WTC11 (cell line): Measurements from ENCODE around the gene TRIP10. TPM values are rescaled to one million over a fixed set of nuclear protein-coding genes. Genes with fewer than 3 reads are reported as not detected.

Experiments used
- ATAC-seq: fragments of 200-7000 bp; cut with Tn5 transposase; 2 replicates; pipeline ENCODE4 v1.10.0; 2021; ENCODE audit warnings: mild to moderate bottlenecking, moderate library complexity
- CTCF ChIA-PET: fragments of 300-600 bp; sonication (Branson Sonifier 250); formaldehyde crosslinking; loops from one replicate; lab custom pipeline; 2021; ENCODE audit warnings: antibody characterized with exemption; lab: Charles Lee
- POLR2A ChIA-PET: fragments of 350-600 bp; sonication (Branson Sonifier 250); formaldehyde crosslinking; loops from one replicate; lab custom pipeline; 2021; ENCODE audit warnings: antibody characterized with exemption; lab: Charles Lee
- DNase-seq: peaks from one replicate; pipeline ENCODE4 v3.0.0; 2021; ENCODE audit warnings: low spot score
- H3K27ac Mint-ChIP-seq: 2 replicates; pipeline ENCODE4 v1.8.0; 2021; ENCODE audit warnings: mixed read lengths
- H3K27me3 Mint-ChIP-seq: 2 replicates; pipeline ENCODE4 v1.8.0; 2021; ENCODE audit warnings: low read depth, mild to moderate bottlenecking, moderate library complexity, mixed read lengths
- H3K36me3 Mint-ChIP-seq: 2 replicates; pipeline ENCODE4 v1.8.0; 2021; ENCODE audit warnings: mixed read lengths
- H3K4me1 Mint-ChIP-seq: 2 replicates; pipeline ENCODE4 v1.8.0; 2022; ENCODE audit warnings: mixed read lengths
- H3K4me3 Mint-ChIP-seq: 2 replicates; pipeline ENCODE4 v1.8.0; 2021; ENCODE audit warnings: mild to moderate bottlenecking, moderate library complexity, mixed read lengths
- H3K9me3 Mint-ChIP-seq: 2 replicates; pipeline ENCODE4 v1.8.0; 2021; ENCODE audit warnings: mixed read lengths
- ATF2 ChIP-seq: sonication (generic); formaldehyde crosslinking; IDR thresholded peaks from 2 replicates; pipeline ENCODE4 v1.8.1; 2022; ENCODE audit warnings: low read depth, missing genetic modification reagents, borderline replicate concordance
- E2F4 ChIP-seq: sonication (generic); formaldehyde crosslinking; IDR thresholded peaks from 2 replicates; pipeline ENCODE4 v1.8.1; 2022; ENCODE audit warnings: low read depth, mild to moderate bottlenecking, moderate library complexity, missing genetic modification reagents, borderline replicate concordance
- ESRRA ChIP-seq: sonication (generic); formaldehyde crosslinking; IDR thresholded peaks from 2 replicates; pipeline ENCODE4 v1.8.1; 2022; ENCODE audit warnings: mild to moderate bottlenecking, missing genetic modification reagents, borderline replicate concordance
- FOXK1 ChIP-seq: sonication (generic); formaldehyde crosslinking; IDR thresholded peaks from 2 replicates; pipeline ENCODE4 v1.8.0; 2022; ENCODE audit warnings: mild to moderate bottlenecking, moderate library complexity, missing genetic modification reagents
- FOXP1 ChIP-seq: sonication (generic); formaldehyde crosslinking; IDR thresholded peaks from 2 replicates; pipeline ENCODE4 v1.8.0; 2022; ENCODE audit warnings: missing genetic modification reagents, mild to moderate bottlenecking, moderate library complexity, borderline replicate concordance
- MAX ChIP-seq: sonication (generic); formaldehyde crosslinking; IDR thresholded peaks from 2 replicates; pipeline ENCODE4 v1.8.0; 2022; ENCODE audit warnings: mild to moderate bottlenecking, missing genetic modification reagents
- MYBL2 ChIP-seq: sonication (generic); formaldehyde crosslinking; IDR thresholded peaks from 2 replicates; pipeline ENCODE4 v1.8.1; 2023; ENCODE audit warnings: mild to moderate bottlenecking, moderate library complexity, missing genetic modification reagents
- PRRX2 ChIP-seq: fragments of 250-450 bp; sonication (Bioruptor Pico); IDR thresholded peaks from 2 replicates; pipeline ENCODE4 v1.8.0; 2021; ENCODE audit warnings: mild to moderate bottlenecking
- RELA ChIP-seq: sonication (generic); formaldehyde crosslinking; IDR thresholded peaks from 2 replicates; pipeline ENCODE4 v1.8.1; 2022; ENCODE audit warnings: missing genetic modification reagents, mild to moderate bottlenecking, borderline replicate concordance
- SP1 ChIP-seq: sonication (generic); formaldehyde crosslinking; conservative IDR thresholded peaks from 2 replicates; pipeline ENCODE4 v1.8.1; 2022; ENCODE audit warnings: missing genetic modification reagents
- USF2 ChIP-seq: sonication (generic); formaldehyde crosslinking; IDR thresholded peaks from 2 replicates; pipeline ENCODE4 v1.8.1; 2023; ENCODE audit warnings: mild to moderate bottlenecking, missing genetic modification reagents, moderate library complexity
- ZNF219 ChIP-seq: sonication (generic); formaldehyde crosslinking; IDR thresholded peaks from 2 replicates; pipeline ENCODE4 v1.8.0; 2023; ENCODE audit warnings: missing genetic modification reagents, mild to moderate bottlenecking, borderline replicate concordance
- ZNF232 ChIP-seq: sonication (generic); formaldehyde crosslinking; IDR thresholded peaks from 2 replicates; pipeline ENCODE4 v1.8.0; 2022; ENCODE audit warnings: mild to moderate bottlenecking, missing genetic modification reagents
- ZNF512 ChIP-seq: sonication (generic); formaldehyde crosslinking; IDR thresholded peaks from 2 replicates; pipeline ENCODE4 v1.8.1; 2022; ENCODE audit warnings: missing genetic modification reagents, borderline replicate concordance
- total RNA-seq: library from RNA; stranded (reverse); gene quantifications from 3 replicates; pipeline ENCODE4 v1.2.3, GENCODE V29; 2021

Gene TRIP10
- total RNA-seq, 1 experiment from 2014 or later, result 76.6 TPM

GRCh38 chr19:6709549-6709948 lies 29.9 kb upstream of the TRIP10 start (continued):
- TF ChIP-seq E2F4 (CRISPR knock-in tag) (no peak), ZNF232 (CRISPR knock-in tag) (no peak), FOXP1 (CRISPR knock-in tag) (no peak), FOXK1 (no peak), PRRX2 (CRISPR knock-in tag) (no peak), RELA (CRISPR knock-in tag) (no peak), USF2 (no peak), ZNF219 (CRISPR knock-in tag) (no peak), ATF2 (no peak)

- Mint-ChIP-seq H3K4me1 (peaks cover 13% of the 10 kb centered on the region), H3K36me3 (no peaks in the 10 kb centered on the region), H3K9me3 (no peaks in the 10 kb centered on the region), H3K27me3 (peaks cover 40% of the 10 kb centered on the region), H3K27ac (no peak overlapping the region), H3K4me3 (peak overlapping the region; percentile 59)
- ChIA-PET POLR2A (no interaction called here), CTCF (interaction anchor here (0.7 to 1.1 kb wide), 10 partner anchors 10 to 234 kb away, joined by 3 to 5 read pairs (median 4); partner anchors contain the start of genes C3, GPR108 and VAV1)
- peak; percentile 84 for ATAC-seq
- TF ChIP-seq MAX (CRISPR knock-in tag) (peak; percentile 43; the same call in 1 of the 2 replicates), MYBL2 (no peak), SP1 (CRISPR knock-in tag) (peak; percentile 38; the same call in 1 of the 2 replicates), ZNF512 (CRISPR knock-in tag) (peak; percentile 87)
- peak; percentile 49 for DNase-seq
Measured at GRCh38 chr19:6710273-6711077, 29.0 kb upstream of the TRIP10 start.

GRCh38 chr19:6711078-6711361 lies 28.5 kb upstream of the TRIP10 start:
- ATAC-seq (no peak), DNase-seq (no peak)
- no peak overlapping the region for H3K27ac Mint-ChIP-seq
- peaks cover 40% of the 10 kb centered on the region for H3K27me3 Mint-ChIP-seq
- CTCF ChIA-PET, result interaction anchor here (0.7 to 1.1 kb wide), 10 partner anchors 10 to 235 kb away, joined by 3 to 5 read pairs (median 4); partner anchors contain the start of genes C3, GPR108 and VAV1
- H3K4me3 Mint-ChIP-seq, result peak overlapping the region; percentile 59
- peaks cover 13% of the 10 kb centered on the region for H3K4me1 Mint-ChIP-seq
- H3K36me3 Mint-ChIP-seq, result no peaks in the 10 kb centered on the region
- peak; percentile 12; the same call in 1 of the 2 replicates for TF ChIP-seq MAX (CRISPR knock-in tag)
- no peak for TF ChIP-seq ESRRA (CRISPR knock-in tag)
- H3K9me3 Mint-ChIP-seq, result no peaks in the 10 kb centered on the region
- POLR2A ChIA-PET, result no interaction called here
